Right lobe of liver (tissue), 4 donors: ENCODE measurements around the gene DZIP1.

Source experiments
- POLR2A ChIP-seq: fragments of 450-650 bp; IDR thresholded peaks from one replicate; pipeline ENCODE4 v1.6.1; 2017; ENCODE audit warnings: antibody characterized with exemption, mild to moderate bottlenecking
- TF ChIP-seq, protein P1 (sequence below), 4 donors: fragments of 200-600 bp in 3 of 4; fragments of 450-650 bp in 1 of 4; IDR thresholded peaks; one replicate each; pipeline versions ENCODE4 v1.5.1 to v1.8.0; 2016 to 2022; ENCODE audit warnings: antibody characterized with exemption in 4 of 4, mild to moderate bottlenecking in 2 of 4
- donor health status: DM: no; HTN: no; CAD: no.
- donor health status: DM: no; HTN: no; CAD: no.
- donor health status: DM: no; HTN: yes; CAD: no.

- TF ChIP-seq, protein P1, sequence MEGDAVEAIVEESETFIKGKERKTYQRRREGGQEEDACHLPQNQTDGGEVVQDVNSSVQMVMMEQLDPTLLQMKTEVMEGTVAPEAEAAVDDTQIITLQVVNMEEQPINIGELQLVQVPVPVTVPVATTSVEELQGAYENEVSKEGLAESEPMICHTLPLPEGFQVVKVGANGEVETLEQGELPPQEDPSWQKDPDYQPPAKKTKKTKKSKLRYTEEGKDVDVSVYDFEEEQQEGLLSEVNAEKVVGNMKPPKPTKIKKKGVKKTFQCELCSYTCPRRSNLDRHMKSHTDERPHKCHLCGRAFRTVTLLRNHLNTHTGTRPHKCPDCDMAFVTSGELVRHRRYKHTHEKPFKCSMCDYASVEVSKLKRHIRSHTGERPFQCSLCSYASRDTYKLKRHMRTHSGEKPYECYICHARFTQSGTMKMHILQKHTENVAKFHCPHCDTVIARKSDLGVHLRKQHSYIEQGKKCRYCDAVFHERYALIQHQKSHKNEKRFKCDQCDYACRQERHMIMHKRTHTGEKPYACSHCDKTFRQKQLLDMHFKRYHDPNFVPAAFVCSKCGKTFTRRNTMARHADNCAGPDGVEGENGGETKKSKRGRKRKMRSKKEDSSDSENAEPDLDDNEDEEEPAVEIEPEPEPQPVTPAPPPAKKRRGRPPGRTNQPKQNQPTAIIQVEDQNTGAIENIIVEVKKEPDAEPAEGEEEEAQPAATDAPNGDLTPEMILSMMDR (IDR thresholded peaks at IDR 0.05) = no peak
- TF ChIP-seq POLR2A = no peak
These were observed 40.0 kb downstream of the DZIP1 start for GRCh38 chr13:95604556-95604915.
